Calu3 (cell line): ENCODE measurements around the gene NPHP4. TPM values are rescaled to one million over a fixed set of nuclear protein-coding genes. Genes with fewer than 3 reads are reported as not detected.

Experiments
- BruUV-seq: library from RNA; stranded (reverse); fragments of 400-500 nt; replicated peaks from 2 replicates; lab custom pipeline; 2021; lab: Mats Ljungman, UMichigan
- CTCF ChIA-PET: fragments of 300-600 bp; sonication (Branson Sonifier 250); formaldehyde crosslinking; loops from one replicate; lab custom pipeline; 2022; ENCODE audit warnings: antibody characterized with exemption; lab: Charles Lee
- DNase-seq: peaks from one replicate; pipeline ENCODE4 v3.0.0; 2022
- H3K27ac Mint-ChIP-seq: one replicate; pipeline ENCODE4 v1.8.0; 2022; ENCODE audit warnings: mixed read lengths; ENCODE audit not compliant: unreplicated experiment
- H3K27me3 Mint-ChIP-seq: one replicate; pipeline ENCODE4 v1.8.0; 2022; ENCODE audit warnings: mixed read lengths; ENCODE audit not compliant: unreplicated experiment
- H3K36me3 Mint-ChIP-seq: one replicate; pipeline ENCODE4 v1.8.0; 2022; ENCODE audit warnings: mild to moderate bottlenecking, moderate library complexity, mixed read lengths; ENCODE audit not compliant: insufficient read depth, unreplicated experiment
- H3K4me1 Mint-ChIP-seq: one replicate; pipeline ENCODE4 v1.8.0; 2022; ENCODE audit warnings: mild to moderate bottlenecking, low read depth, mixed read lengths; ENCODE audit not compliant: unreplicated experiment
- H3K4me3 Mint-ChIP-seq: one replicate; pipeline ENCODE4 v1.8.0; 2022; ENCODE audit warnings: mild to moderate bottlenecking, low read depth, moderate library complexity, mixed read lengths; ENCODE audit not compliant: unreplicated experiment
- H3K9me3 Mint-ChIP-seq: one replicate; pipeline ENCODE4 v1.8.0; 2022; ENCODE audit warnings: low read depth, mixed read lengths; ENCODE audit not compliant: unreplicated experiment
- intact Hi-C: fragments of 100-400 bp; cut with micrococcal nuclease; formaldehyde crosslinking; loops from one replicate; pipeline ENCODE4 v1.10.0; 2022; ENCODE audit not compliant: unreplicated experiment
- total RNA-seq: library from RNA; stranded (reverse); gene quantifications from 2 replicates; pipeline ENCODE4 v1.2.3, GENCODE V29; 2022
- TF ChIP-seq, protein P1 (sequence below): fragments of 200-600 bp; IDR thresholded peaks from one replicate; pipeline ENCODE4 v1.8.0; 2022; ENCODE audit warnings: antibody characterized with exemption; ENCODE audit not compliant: unreplicated experiment

Gene NPHP4
- total RNA-seq, 1 experiment from 2014 or later, result 11.1 TPM

DNA sequence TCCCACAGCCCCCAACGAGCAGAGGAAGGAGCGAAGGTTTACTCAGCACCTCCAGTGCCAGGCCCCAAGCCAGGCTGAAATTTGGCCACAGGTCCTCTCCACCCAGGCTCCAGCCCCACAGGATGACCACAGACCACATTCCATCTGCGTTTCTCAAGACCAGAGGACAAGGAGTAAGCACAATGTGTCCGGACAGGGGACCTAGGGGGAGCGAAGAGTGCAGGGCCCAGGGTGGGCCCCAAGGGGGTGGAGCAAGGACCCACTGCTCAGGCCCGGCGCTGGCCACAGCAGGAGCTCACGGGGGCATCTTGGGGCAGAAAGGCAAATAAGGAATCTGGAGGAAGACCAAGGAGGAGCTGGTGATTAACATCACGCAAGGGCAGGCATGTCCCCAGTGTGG is 100.5 kb downstream of the NPHP4 start:
- H3K36me3 Mint-ChIP-seq, result peaks cover 5% of the 10 kb centered on the region
- no peaks in the 10 kb centered on the region for H3K4me1 Mint-ChIP-seq
- H3K4me3 Mint-ChIP-seq, result no peak overlapping the region

DNA sequence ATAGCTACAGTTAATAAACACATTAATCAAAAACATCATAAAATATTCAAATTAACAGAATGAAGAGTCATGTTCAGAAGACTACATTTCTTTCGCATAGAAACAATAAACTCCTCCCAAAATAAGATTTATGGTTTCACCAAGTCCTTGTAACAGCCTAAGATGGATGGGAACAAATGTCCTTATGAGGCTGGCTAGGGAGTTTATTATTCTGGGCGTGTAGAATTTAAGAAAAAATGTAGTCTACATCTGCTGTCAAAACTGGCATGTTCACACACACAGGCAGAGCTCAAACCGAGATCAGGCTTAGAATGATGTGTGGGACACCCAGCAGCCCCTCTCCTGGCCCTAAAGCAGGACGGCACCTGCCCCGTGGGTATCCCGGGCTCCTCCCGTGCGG is 101.1 kb downstream of the NPHP4 start:
- H3K27ac Mint-ChIP-seq, result no peak overlapping the region
- H3K36me3 Mint-ChIP-seq, result peaks cover 5% of the 10 kb centered on the region
- no TSS peak for BruUV-seq
- no peaks in the 10 kb centered on the region for H3K4me1 Mint-ChIP-seq
- no peaks in the 10 kb centered on the region for H3K27me3 Mint-ChIP-seq
- no peak for DNase-seq
- H3K4me3 Mint-ChIP-seq, result no peak overlapping the region
- TF ChIP-seq, protein P1, sequence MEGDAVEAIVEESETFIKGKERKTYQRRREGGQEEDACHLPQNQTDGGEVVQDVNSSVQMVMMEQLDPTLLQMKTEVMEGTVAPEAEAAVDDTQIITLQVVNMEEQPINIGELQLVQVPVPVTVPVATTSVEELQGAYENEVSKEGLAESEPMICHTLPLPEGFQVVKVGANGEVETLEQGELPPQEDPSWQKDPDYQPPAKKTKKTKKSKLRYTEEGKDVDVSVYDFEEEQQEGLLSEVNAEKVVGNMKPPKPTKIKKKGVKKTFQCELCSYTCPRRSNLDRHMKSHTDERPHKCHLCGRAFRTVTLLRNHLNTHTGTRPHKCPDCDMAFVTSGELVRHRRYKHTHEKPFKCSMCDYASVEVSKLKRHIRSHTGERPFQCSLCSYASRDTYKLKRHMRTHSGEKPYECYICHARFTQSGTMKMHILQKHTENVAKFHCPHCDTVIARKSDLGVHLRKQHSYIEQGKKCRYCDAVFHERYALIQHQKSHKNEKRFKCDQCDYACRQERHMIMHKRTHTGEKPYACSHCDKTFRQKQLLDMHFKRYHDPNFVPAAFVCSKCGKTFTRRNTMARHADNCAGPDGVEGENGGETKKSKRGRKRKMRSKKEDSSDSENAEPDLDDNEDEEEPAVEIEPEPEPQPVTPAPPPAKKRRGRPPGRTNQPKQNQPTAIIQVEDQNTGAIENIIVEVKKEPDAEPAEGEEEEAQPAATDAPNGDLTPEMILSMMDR, result no peak
- CTCF ChIA-PET, result no interaction called here
- intact Hi-C loops, result no loop called here
- no peaks in the 10 kb centered on the region for H3K9me3 Mint-ChIP-seq

More for the DNA sequence above, 100.5 kb downstream of the NPHP4 start:
- TF ChIP-seq, protein P1, result no peak
- no peak overlapping the region for H3K27ac Mint-ChIP-seq
- no peak for DNase-seq
- intact Hi-C loops, result no loop called here
- H3K27me3 Mint-ChIP-seq, result no peaks in the 10 kb centered on the region
- no TSS peak for BruUV-seq
- CTCF ChIA-PET, result interaction anchor here (0.6 kb wide), 1 partner anchor 171 kb away, joined by 3 read pairs; no protein-coding TSS in a partner anchor
- no peaks in the 10 kb centered on the region for H3K9me3 Mint-ChIP-seq

DNA sequence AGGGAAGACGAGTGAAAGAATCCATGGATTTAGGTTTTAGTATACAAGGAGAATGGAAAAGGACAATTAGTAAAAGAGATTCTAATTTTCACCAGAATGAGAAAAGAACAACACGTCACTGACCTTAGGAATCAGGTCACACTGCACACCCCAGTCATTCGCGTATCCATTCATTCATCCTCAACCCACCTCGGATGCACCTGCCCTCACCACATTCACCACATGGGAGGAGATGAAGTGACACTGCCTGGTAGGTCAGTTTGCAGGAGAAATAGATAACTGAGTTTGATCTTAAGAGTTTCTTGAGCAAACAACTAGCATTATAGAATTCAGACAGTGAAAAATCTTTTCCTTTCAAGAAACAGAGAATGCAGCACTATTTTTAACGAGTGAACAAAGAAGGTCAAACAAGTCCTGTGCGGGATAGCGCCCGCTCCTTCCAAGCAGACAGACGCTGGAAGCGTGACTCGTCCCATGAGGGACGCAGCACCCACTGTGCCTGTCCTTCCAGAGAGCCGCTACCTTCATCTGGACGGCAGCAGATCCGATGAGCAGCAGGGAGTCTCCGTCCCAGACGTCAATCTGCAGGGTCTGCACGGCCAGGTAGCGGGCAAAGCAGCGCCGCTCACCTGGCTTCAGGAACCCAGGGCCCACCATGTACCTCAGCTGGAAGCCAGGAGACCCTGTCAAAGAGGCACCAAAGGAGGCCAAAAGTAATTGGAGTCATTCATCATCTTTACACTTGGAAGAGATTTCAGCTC is 101.7 kb downstream of the NPHP4 start:
- DNase-seq, result no peak
- H3K27ac Mint-ChIP-seq, result no peak overlapping the region
- H3K9me3 Mint-ChIP-seq, result no peaks in the 10 kb centered on the region
- H3K27me3 Mint-ChIP-seq, result no peaks in the 10 kb centered on the region
- no peaks in the 10 kb centered on the region for H3K4me1 Mint-ChIP-seq
- TF ChIP-seq, protein P1, result no peak
- intact Hi-C loops, result no loop called here
- peaks cover 5% of the 10 kb centered on the region for H3K36me3 Mint-ChIP-seq
- CTCF ChIA-PET, result no interaction called here
- no TSS peak for BruUV-seq
- no peak overlapping the region for H3K4me3 Mint-ChIP-seq

DNA sequence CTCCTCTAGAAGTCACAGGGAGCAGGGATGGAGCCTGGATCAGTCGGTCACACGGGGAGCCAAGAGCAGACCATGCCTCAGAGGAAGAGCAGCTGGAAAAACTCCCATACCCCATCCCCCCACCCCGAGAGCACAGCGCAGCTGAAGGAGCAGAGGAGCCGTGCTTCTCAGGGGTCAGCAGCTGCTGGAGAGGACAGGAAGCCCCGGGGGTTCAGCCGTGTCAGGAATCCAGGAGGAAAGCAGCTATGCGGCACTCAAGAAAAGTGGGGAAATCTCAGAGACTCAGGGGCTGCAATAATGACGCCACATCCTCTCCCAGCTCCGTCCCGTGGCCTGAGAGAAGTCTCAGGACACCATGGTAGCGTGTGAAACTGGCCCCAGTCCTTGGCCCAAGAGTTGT is 102.3 kb downstream of the NPHP4 start:
- Mint-ChIP-seq H3K4me1 (no peaks in the 10 kb centered on the region), H3K9me3 (no peaks in the 10 kb centered on the region), H3K27me3 (no peaks in the 10 kb centered on the region), H3K4me3 (no peak overlapping the region), H3K27ac (no peak overlapping the region), H3K36me3 (peaks cover 5% of the 10 kb centered on the region)
- intact Hi-C loops, result no loop called here
- TF ChIP-seq, protein P1, result no peak
- DNase-seq, result no peak
- CTCF ChIA-PET, result no interaction called here
- no TSS peak for BruUV-seq
